Activated CD8-positive, alpha-beta memory T cell treated with anti-CD3 and anti-CD28 coated beads, Interleukin-2, amount 50 U/mL, for 24 hours (primary cell): ENCODE data around the gene NKPD1.

ENCODE experiments used
- DNase-seq: peaks from one replicate; pipeline ENCODE4 v3.0.0-alpha.2; 2020; ENCODE audit errors: extremely low read depth

The NKPD1 gene

DNA sequence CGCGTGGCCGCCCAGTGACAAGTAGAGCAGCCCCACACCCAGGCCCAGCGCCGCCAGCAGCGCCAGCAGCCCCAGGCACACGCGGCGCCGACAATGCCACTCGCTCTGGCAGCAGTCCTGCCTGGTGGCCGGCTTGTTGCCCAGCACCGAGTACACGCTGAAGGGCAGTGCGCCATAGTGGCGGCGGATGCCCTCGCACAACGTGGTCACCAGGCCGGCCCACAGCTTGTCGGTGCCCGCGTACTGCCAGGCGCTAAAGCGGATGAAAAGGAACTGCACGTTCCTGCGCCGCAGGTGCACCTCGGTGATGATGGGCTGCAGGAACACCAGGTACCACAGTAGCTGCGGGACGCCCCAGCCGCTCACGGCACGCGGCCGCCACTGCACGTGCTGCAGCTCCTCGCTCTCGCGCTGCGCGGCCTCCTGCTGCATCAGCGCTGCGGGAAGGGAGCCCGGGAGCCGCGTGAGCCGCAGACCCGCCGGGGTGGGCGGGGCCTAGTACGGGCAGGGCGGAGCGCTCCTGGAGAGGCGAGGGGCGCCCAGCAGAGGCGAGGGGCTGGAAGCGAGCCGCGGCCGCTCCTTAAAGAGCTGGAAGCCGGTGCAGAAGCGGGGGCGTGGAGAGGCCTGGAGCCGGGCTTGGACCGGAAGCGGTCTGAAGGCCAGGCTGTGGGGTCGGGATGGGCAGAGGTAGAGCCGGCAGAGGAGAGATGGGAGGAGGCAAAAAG, 7.3 kb downstream of the NKPD1 start:
- no peak for DNase-seq

DNA sequence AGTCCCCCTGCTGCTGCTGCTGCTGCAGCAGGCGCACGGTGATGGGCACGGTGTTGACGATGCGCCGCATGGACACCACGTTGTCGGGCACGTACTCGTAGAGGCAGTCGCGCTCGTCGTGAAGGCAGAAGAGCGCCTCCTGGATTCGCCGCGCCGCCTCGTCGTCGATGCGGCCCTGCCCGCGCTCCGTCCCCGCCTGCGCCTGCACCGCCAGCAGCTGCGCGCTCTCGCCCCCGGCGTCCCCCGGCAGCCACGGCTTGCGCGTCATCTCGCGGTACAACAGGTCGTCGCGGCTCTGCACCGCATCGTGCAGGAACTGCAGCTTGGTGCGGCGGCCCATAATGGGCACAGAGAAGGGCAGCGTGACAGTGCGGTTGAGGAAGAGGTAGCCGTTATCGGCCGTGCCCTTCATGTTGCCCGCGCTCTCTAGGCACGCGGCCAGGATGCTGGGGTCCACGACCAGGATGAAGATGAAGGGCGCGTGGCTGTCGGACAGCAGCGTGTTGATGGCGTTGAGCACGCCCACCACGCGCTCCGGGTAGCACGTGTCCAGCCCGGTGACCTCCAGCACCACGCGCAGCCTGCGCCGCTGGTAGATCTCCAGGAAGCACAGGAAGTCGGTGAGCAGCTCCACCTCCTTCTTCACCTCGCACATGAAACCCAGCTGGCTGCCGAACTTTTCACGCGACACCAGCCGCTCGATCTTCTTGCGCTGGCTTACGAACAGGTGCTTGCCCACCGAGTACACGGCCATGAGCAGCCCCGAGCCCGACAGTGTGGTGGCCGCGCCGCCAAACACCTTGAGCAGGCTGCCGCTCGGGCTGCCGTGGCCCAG, 8.1 kb downstream of the NKPD1 start:
- DNase-seq = no peak

GRCh38 chr19:45151821-45152503, 8.8 kb downstream of the NKPD1 start:
- no peak for DNase-seq

GRCh38 chr19:45151320-45151719, 9.5 kb downstream of the NKPD1 start:
- DNase-seq = no peak

DNA sequence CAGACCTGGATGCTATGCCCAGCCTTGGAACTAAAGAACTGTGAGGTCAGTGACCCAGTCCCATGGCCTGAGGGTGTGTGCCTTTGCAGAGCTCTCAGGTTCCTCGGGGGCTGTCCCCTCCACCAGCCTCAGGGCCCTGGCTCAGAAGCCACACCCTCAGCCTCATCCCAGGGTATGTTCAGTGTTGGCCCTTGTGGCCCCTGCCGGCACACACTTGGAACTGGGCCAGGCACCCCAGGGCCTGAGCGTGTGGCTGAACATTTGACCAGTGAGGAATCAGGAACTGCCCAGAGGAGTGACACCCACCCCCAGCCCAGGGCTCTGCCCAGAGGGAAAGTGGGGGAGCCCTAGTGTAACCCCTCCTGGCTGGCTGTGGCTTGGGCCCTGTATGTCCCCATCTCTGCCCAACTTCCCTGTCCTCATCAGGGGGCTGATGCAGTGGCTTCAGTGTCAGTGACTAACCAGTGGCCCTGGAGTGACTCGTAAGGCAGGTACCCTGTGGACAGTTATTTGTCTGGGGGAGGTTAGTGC, 10.0 kb downstream of the NKPD1 start:
- DNase-seq = no peak

DNA sequence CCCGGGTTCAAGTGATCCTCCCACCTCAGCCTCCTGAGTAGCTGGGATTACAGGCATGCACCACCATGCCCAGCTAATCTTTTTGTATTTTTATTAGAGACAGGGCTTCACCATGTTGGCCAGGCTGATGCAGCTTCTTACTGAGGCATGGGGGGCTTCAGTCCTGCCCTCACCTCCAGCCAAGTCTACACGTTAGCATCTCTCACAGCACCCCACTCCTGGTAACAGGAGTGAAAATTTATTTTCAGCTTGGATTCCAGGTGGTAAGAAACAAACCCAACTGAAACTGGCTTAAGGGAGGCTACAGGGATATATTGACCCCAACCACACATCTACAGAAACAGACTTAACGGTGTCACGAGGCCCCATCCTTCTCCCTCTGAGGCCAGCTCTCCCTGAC, 10.6 kb downstream of the NKPD1 start:
- DNase-seq = no peak

GRCh38 chr19:45149129-45149528, 11.7 kb downstream of the NKPD1 start:
- DNase-seq = no peak

- no peak for DNase-seq
Observed at GRCh38 chr19:45147835-45148676, 12.7 kb downstream of the NKPD1 start.

- no peak for DNase-seq
Observed at GRCh38 chr19:45146741-45147205, 14.0 kb downstream of the NKPD1 start.

DNA sequence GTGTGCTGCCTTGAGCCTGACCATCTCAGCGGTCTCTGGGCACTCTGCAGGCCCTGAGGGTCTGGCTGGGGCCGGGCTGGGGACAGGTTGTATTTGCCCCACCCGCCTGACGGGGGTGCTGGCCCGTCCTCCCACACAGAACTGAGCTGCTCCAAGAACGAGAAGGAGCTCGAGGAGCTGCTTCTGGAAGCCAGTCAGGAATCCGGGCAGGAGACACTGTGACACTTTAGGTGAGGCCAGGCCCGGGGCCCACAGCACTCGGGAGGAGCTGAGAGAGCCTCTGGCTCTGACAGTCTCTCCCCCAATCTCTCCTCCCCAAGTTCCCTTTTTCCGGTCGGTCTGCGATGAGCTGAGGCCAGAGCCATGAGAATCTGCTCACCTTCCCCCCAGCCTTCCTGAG, 14.5 kb downstream of the NKPD1 start:
- DNase-seq = no peak

DNA sequence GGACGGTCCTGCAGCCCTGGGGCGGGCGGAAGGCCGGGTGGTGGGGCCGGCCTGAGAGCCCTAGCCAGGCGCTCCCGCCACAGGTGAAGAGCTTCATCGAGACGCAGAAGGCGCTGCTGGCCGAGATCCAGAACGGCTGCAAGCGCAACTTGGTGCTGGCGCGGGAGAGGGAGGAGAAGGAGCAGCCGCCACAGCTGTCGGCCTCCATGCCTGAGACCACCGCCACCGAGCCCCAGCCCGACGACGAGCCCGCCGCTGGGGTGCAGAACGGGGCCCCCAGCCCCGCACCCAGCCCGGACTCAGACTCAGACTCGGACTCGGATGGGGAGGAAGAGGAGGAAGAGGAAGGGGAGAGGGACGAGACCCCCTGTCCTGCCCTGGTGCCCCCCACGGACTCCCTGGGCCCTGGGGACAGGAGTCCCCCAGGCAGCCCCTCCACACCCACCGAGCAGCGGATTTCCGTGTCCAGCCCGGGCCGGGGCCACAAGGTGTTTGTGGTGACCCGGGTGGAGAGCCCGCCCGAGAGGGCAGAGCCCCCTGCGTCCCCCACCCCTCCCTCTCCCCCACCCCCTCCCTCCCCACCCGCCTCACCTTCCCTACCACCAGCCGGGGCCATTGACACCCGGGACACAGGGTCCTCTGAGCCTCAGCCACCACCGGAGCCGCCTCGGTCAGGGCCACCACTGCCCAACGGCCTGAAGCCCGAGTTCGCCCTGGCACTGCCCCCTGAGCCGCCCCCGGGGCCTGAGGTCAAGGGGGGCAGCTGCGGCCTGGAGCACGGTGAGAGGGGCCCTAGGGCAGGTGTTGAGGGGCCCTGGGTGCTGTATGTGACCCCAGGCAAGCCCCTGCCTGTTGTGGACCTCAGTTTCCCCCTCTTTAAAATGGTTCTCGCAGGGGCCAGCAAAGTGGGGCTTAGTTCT, 15.3 kb downstream of the NKPD1 start:
- DNase-seq = no peak

- no peak for DNase-seq
Observed at GRCh38 chr19:45144431-45145269, 16.1 kb downstream of the NKPD1 start.

GRCh38 chr19:45142726-45143110, 18.1 kb downstream of the NKPD1 start:
- DNase-seq = no peak

DNA sequence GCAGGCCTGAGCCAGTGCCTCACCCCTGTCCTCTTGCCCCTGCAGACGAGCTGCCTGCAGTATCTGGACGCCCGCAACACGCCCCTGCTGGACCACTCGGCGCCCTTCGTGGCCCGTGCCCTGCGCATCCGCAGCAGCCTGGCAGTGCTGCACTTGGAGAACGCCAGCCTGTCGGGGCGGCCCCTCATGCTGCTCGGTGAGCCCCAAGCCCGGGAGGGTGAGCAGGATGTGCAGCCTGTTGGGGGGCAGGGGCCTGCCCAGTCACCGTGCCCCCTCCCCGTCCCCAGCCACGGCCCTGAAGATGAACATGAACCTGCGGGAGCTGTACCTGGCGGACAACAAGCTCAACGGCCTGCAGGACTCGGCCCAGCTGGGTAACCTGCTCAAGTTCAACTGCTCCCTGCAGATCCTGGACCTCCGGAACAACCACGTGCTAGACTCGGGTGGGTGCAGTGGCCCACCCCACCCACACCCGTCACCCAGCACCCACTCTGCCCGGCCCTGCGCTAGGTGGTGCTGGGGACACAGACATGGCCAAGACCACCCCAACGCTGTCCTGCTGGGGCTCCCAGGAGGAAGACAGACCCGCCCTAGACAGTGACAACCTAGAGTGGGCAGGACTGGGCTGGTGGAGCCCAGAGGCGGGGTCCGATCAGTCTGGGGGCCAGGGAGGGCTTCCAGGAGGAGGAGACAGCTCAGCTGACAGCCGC, 18.6 kb downstream of the NKPD1 start:
- DNase-seq = no peak

DNA sequence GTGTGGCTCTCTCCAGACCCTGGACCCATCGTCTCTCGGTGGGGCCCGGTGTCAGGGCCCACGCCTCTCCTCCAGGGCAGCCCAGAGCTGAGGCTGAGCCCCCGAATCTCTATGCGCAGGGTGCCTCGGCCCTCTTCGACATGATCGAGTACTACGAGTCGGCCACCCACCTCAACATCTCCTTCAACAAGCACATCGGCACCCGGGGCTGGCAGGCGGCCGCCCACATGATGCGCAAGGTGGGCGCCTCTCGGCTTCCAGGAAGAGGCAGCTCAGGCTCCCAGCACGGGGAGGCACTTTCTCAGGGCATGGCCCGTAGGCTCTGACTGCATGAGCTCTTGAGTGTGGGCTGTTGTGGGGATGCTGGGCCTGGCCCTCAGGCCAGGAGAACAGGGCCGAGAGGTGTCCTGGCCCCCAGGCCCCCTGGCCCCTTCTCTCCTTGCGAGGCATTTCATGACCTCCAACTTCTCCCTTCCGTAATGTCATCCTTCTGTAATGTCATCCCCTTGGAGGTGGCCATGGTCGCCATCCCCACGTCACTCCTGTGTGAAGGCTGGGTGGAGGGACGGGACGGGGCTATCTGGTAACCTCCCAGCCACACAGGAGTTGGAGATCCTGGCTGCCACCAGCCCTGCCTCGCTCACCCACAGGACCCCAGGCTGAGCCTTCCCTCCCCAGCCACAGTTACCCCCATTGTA, 19.4 kb downstream of the NKPD1 start:
- no peak for DNase-seq

DNA sequence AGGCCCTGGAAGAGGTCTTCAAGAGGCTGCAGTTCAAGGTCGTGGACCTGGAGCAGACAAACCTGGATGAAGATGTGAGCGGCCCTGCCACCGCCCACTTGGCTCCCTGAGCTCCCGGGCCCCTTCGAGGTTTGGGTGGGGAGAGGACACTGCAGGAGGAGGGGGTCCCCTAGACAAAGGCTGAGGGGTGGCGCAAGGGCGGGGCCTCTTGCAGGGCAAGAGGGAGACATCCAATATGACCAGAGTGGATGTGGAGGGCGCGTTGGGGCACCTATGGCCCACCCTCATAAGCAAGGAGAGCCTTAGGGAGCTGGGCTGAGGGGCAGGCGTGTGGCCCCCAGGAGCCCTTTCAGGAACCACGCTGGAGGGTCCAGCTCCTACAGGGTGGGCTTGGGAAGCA, 20.2 kb downstream of the NKPD1 start:
- DNase-seq = no peak

DNA sequence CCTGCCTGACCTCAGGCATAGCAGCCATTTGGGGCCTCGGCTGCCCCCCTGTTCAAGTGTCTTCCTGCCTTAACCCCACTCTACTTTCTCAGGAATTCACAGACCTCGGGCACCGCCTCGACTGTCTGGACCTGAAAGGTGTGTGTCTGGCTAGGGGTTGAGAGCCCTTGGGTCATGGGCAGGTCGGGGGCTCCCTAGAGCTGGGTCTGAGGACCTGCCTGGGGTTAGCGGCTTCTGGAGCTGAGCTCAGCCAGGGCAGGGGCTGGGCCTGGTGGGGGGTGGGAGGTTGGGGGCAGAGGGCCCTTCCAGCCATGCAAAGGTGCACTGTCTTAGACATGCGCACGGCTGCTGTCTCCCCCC, 20.7 kb downstream of the NKPD1 start:
- no peak for DNase-seq
